ENCODE measurements around the gene WDR31.
A peak's percentile ranks its signal among the peaks of the same experiment; 100 is the strongest.

WDR31 gene

GRCh38 chr9:113349445-113350094, 9.5 kb upstream of the WDR31 start, which contains the start of gene BSPRY:
Gene BSPRY, plus strand, starts transcription at chr9:113349541. Its CDS starts 39 bp downstream, at chr9:113349580.
- Histone ChIP-seq H3K27me3 (ENCODE audit: low read depth, low read length) (peaks cover 4% of the 10 kb centered on the region), H3K36me3 (ENCODE audit: control insufficient read depth in 1 of 2, insufficient read depth in 2 of 2, low read length in 2 of 2) (no peaks in the 10 kb centered on the region), H3K4me3 (ENCODE audit: low read depth in 1 of 2, low read length in 2 of 2) (peak within 1 kb of the TSS; percentile 56), H3K9me3 (ENCODE audit: control insufficient read depth in 1 of 2, low read length in 2 of 2) (no peaks in the 10 kb centered on the region), H3K27ac (ENCODE audit: low read length) (no peak within 1 kb of the TSS), H3K4me1 (ENCODE audit: control insufficient read depth in 1 of 2, insufficient read depth in 2 of 2, low read length in 2 of 2) (peaks cover 0 to 15% of the 10 kb centered on the region in 2 donors)

GRCh38 chr9:113349066-113349444, 9.0 kb upstream of the WDR31 start:
- peak overlapping the region; percentile 26 to 56 for H3K4me3 ChIP-seq (ENCODE audit: low read depth in 1 of 2, low read length in 2 of 2)
- H3K4me1 ChIP-seq (ENCODE audit: control insufficient read depth in 1 of 2, insufficient read depth in 2 of 2, low read length in 2 of 2) = peaks cover 0 to 18% of the 10 kb centered on the region in 2 donors
- no peaks in the 10 kb centered on the region for H3K36me3 ChIP-seq (ENCODE audit: control insufficient read depth in 1 of 2, insufficient read depth in 2 of 2, low read length in 2 of 2)
- H3K27ac ChIP-seq (ENCODE audit: low read length) = no peak overlapping the region
- peaks cover 4% of the 10 kb centered on the region for H3K27me3 ChIP-seq (ENCODE audit: low read depth, low read length)
- H3K9me3 ChIP-seq (ENCODE audit: control insufficient read depth in 1 of 2, low read length in 2 of 2) = no peaks in the 10 kb centered on the region

GRCh38 chr9:113348437-113348836, 8.4 kb upstream of the WDR31 start:
- H3K27me3 ChIP-seq (ENCODE audit: low read depth, low read length) = peaks cover 4% of the 10 kb centered on the region
- no peaks in the 10 kb centered on the region for H3K9me3 ChIP-seq (ENCODE audit: control insufficient read depth in 1 of 2, low read length in 2 of 2)
- no peaks in the 10 kb centered on the region for H3K36me3 ChIP-seq (ENCODE audit: control insufficient read depth in 1 of 2, insufficient read depth in 2 of 2, low read length in 2 of 2)
- H3K4me3 ChIP-seq (ENCODE audit: low read depth in 1 of 2, low read length in 2 of 2) = no peak overlapping the region
- peaks cover 0 to 22% of the 10 kb centered on the region in 2 donors for H3K4me1 ChIP-seq (ENCODE audit: control insufficient read depth in 1 of 2, insufficient read depth in 2 of 2, low read length in 2 of 2)
- H3K27ac ChIP-seq (ENCODE audit: low read length) = no peak overlapping the region

- H3K4me1 ChIP-seq (ENCODE audit: control insufficient read depth in 1 of 2, insufficient read depth in 2 of 2, low read length in 2 of 2) = peaks cover 0 to 28% of the 10 kb centered on the region in 2 donors
- no peak overlapping the region for H3K27ac ChIP-seq (ENCODE audit: low read length)
- no peaks in the 10 kb centered on the region for H3K36me3 ChIP-seq (ENCODE audit: control insufficient read depth in 1 of 2, insufficient read depth in 2 of 2, low read length in 2 of 2)
- H3K4me3 ChIP-seq (ENCODE audit: low read depth in 1 of 2, low read length in 2 of 2) = no peak overlapping the region
- no peaks in the 10 kb centered on the region for H3K9me3 ChIP-seq (ENCODE audit: control insufficient read depth in 1 of 2, low read length in 2 of 2)
- H3K27me3 ChIP-seq (ENCODE audit: low read depth, low read length) = no peaks in the 10 kb centered on the region
These were observed 5.6 kb upstream of the WDR31 start for GRCh38 chr9:113345671-113346070.

- Histone ChIP-seq H3K27ac (ENCODE audit: low read length) (no peak overlapping the region), H3K36me3 (ENCODE audit: control insufficient read depth in 1 of 2, insufficient read depth in 2 of 2, low read length in 2 of 2) (no peaks in the 10 kb centered on the region), H3K4me1 (ENCODE audit: control insufficient read depth in 1 of 2, insufficient read depth in 2 of 2, low read length in 2 of 2) (peaks cover 0 to 24% of the 10 kb centered on the region in 2 donors), H3K4me3 (ENCODE audit: low read depth in 1 of 2, low read length in 2 of 2) (no peak overlapping the region), H3K9me3 (ENCODE audit: control insufficient read depth in 1 of 2, low read length in 2 of 2) (no peaks in the 10 kb centered on the region), H3K27me3 (ENCODE audit: low read depth, low read length) (no peaks in the 10 kb centered on the region)
These were observed 5.1 kb upstream of the WDR31 start for GRCh38 chr9:113345190-113345589.

- no peak overlapping the region for H3K4me3 ChIP-seq (ENCODE audit: low read depth in 1 of 2, low read length in 2 of 2)
- H3K27ac ChIP-seq (ENCODE audit: low read length) = no peak overlapping the region
- H3K36me3 ChIP-seq (ENCODE audit: control insufficient read depth in 1 of 2, insufficient read depth in 2 of 2, low read length in 2 of 2) = no peaks in the 10 kb centered on the region
These were observed 3.7 kb upstream of the WDR31 start for GRCh38 chr9:113343732-113344231.

GRCh38 chr9:113341712-113342410, 1.8 kb upstream of the WDR31 start:
- Histone ChIP-seq H3K4me3 (ENCODE audit: low read depth in 1 of 2, low read length in 2 of 2) (no peak overlapping the region), H3K27me3 (ENCODE audit: low read depth, low read length) (no peaks in the 10 kb centered on the region), H3K27ac (ENCODE audit: low read length) (no peak overlapping the region), H3K9me3 (ENCODE audit: control insufficient read depth in 1 of 2, low read length in 2 of 2) (no peaks in the 10 kb centered on the region), H3K36me3 (ENCODE audit: control insufficient read depth in 1 of 2, insufficient read depth in 2 of 2, low read length in 2 of 2) (no peaks in the 10 kb centered on the region), H3K4me1 (ENCODE audit: control insufficient read depth in 1 of 2, insufficient read depth in 2 of 2, low read length in 2 of 2) (peaks cover 0 to 25% of the 10 kb centered on the region in 2 donors)

More at GRCh38 chr9:113343732-113344231, 3.7 kb upstream of the WDR31 start:
- no peaks in the 10 kb centered on the region for H3K9me3 ChIP-seq (ENCODE audit: control insufficient read depth in 1 of 2, low read length in 2 of 2)
- peaks cover 0 to 23% of the 10 kb centered on the region in 2 donors for H3K4me1 ChIP-seq (ENCODE audit: control insufficient read depth in 1 of 2, insufficient read depth in 2 of 2, low read length in 2 of 2)
- no peaks in the 10 kb centered on the region for H3K27me3 ChIP-seq (ENCODE audit: low read depth, low read length)

GRCh38 chr9:113337714-113338113, 2.4 kb downstream of the WDR31 start:
- Histone ChIP-seq H3K27ac (ENCODE audit: low read length) (no peak overlapping the region), H3K4me3 (ENCODE audit: low read depth in 1 of 2, low read length in 2 of 2) (no peak overlapping the region), H3K9me3 (ENCODE audit: control insufficient read depth in 1 of 2, low read length in 2 of 2) (no peaks in the 10 kb centered on the region), H3K36me3 (ENCODE audit: control insufficient read depth in 1 of 2, insufficient read depth in 2 of 2, low read length in 2 of 2) (no peaks in the 10 kb centered on the region), H3K27me3 (ENCODE audit: low read depth, low read length) (no peaks in the 10 kb centered on the region), H3K4me1 (ENCODE audit: control insufficient read depth in 1 of 2, insufficient read depth in 2 of 2, low read length in 2 of 2) (peaks cover 0 to 14% of the 10 kb centered on the region in 2 donors)

GRCh38 chr9:113331780-113332179, 8.3 kb downstream of the WDR31 start:
- H3K4me3 ChIP-seq (ENCODE audit: low read depth in 1 of 2, low read length in 2 of 2) = no peak overlapping the region
- peaks cover 5 to 15% of the 10 kb centered on the region in 2 donors for H3K36me3 ChIP-seq (ENCODE audit: control insufficient read depth in 1 of 2, insufficient read depth in 2 of 2, low read length in 2 of 2)
- H3K9me3 ChIP-seq (ENCODE audit: control insufficient read depth in 1 of 2, low read length in 2 of 2) = no peaks in the 10 kb centered on the region
- no peaks in the 10 kb centered on the region for H3K27me3 ChIP-seq (ENCODE audit: low read depth, low read length)
- no peaks in the 10 kb centered on the region for H3K4me1 ChIP-seq (ENCODE audit: control insufficient read depth in 1 of 2, insufficient read depth in 2 of 2, low read length in 2 of 2)
- no peak overlapping the region for H3K27ac ChIP-seq (ENCODE audit: low read length)

GRCh38 chr9:113328045-113328782, 11.9 kb downstream of the WDR31 start:
- H3K27ac ChIP-seq (ENCODE audit: low read length) = no peak overlapping the region
- peaks cover 5 to 15% of the 10 kb centered on the region in 2 donors for H3K36me3 ChIP-seq (ENCODE audit: control insufficient read depth in 1 of 2, insufficient read depth in 2 of 2, low read length in 2 of 2)
- H3K4me3 ChIP-seq (ENCODE audit: low read depth in 1 of 2, low read length in 2 of 2) = no peak overlapping the region
- H3K27me3 ChIP-seq (ENCODE audit: low read depth, low read length) = no peaks in the 10 kb centered on the region
- no peaks in the 10 kb centered on the region for H3K4me1 ChIP-seq (ENCODE audit: control insufficient read depth in 1 of 2, insufficient read depth in 2 of 2, low read length in 2 of 2)
- no peaks in the 10 kb centered on the region for H3K9me3 ChIP-seq (ENCODE audit: control insufficient read depth in 1 of 2, low read length in 2 of 2)

- Histone ChIP-seq H3K36me3 (ENCODE audit: control insufficient read depth in 1 of 2, insufficient read depth in 2 of 2, low read length in 2 of 2) (peaks cover 5 to 13% of the 10 kb centered on the region in 2 donors), H3K27me3 (ENCODE audit: low read depth, low read length) (no peaks in the 10 kb centered on the region), H3K9me3 (ENCODE audit: control insufficient read depth in 1 of 2, low read length in 2 of 2) (no peaks in the 10 kb centered on the region), H3K4me1 (ENCODE audit: control insufficient read depth in 1 of 2, insufficient read depth in 2 of 2, low read length in 2 of 2) (no peaks in the 10 kb centered on the region), H3K27ac (ENCODE audit: low read length) (no peak overlapping the region), H3K4me3 (ENCODE audit: low read depth in 1 of 2, low read length in 2 of 2) (no peak overlapping the region)
These were observed 13.8 kb downstream of the WDR31 start for GRCh38 chr9:113326230-113326629.
